Panc1 (cell line): ENCODE measurements around the gene CTTNBP2. TPM values are rescaled to one million over a fixed set of nuclear protein-coding genes. Genes with fewer than 3 reads are reported as not detected.

Experiments
- ATAC-seq: fragments of 200-7000 bp; cut with Tn5 transposase; 2 replicates; pipeline ENCODE4 v1.9.1; 2020; ENCODE audit warnings: mild to moderate bottlenecking, moderate library complexity
- BruUV-seq: library from RNA; stranded (reverse); fragments of 400-500 nt; replicated peaks from 2 replicates; lab custom pipeline; 2021; lab: Mats Ljungman, UMichigan
- CTCF ChIA-PET: fragments of 300-600 bp; sonication (Branson Sonifier 250); formaldehyde crosslinking; loops from one replicate; lab custom pipeline; 2022; ENCODE audit warnings: antibody characterized with exemption; lab: Charles Lee
- POLR2A ChIA-PET: fragments of 300-600 bp; sonication (Branson Sonifier 250); formaldehyde crosslinking; loops from one replicate; lab custom pipeline; 2022; ENCODE audit warnings: antibody characterized with exemption; lab: Charles Lee
- DNase-seq: peaks from one replicate; pipeline ENCODE4 v3.0.0-alpha.2; 2010; ENCODE audit warnings: low read depth, low spot score
- H3K27ac ChIP-seq: 2 replicates; pipeline ENCODE4 v1.5.1; 2011; ENCODE audit warnings: mild to moderate bottlenecking, low read length, inconsistent platforms
- H3K27me3 ChIP-seq: fragments of 200-500 bp; sonication (Bioruptor generic); 2 replicates; pipeline ENCODE4 v1.6.0; 2014; ENCODE audit warnings: low read length, inconsistent platforms; ENCODE audit not compliant: control insufficient read depth, insufficient read depth
- H3K36me3 ChIP-seq: fragments of 200-500 bp; sonication (Bioruptor generic); 2 replicates; pipeline ENCODE4 v1.5.1; 2014; ENCODE audit warnings: inconsistent platforms, mild to moderate bottlenecking, low read length, moderate library complexity; ENCODE audit not compliant: control insufficient read depth, insufficient read depth
- H3K4me1 ChIP-seq: 2 replicates; pipeline ENCODE4 v1.5.1; 2011; ENCODE audit warnings: inconsistent platforms, mild to moderate bottlenecking, low read length, moderate library complexity; ENCODE audit not compliant: control insufficient read depth, insufficient read depth
- H3K4me3 ChIP-seq, 2 experiments: 2 replicates each; pipeline ENCODE4 v1.5.1; 2011 to 2012; ENCODE audit warnings: low read depth in 2 of 2, low read length in 2 of 2, mild to moderate bottlenecking in 2 of 2, inconsistent platforms in 1 of 2, moderate library complexity in 1 of 2
- H3K9me3 ChIP-seq: fragments of 200-500 bp; sonication (Bioruptor generic); 2 replicates; pipeline ENCODE4 v1.5.1; 2014; ENCODE audit warnings: low read depth, mild to moderate bottlenecking, inconsistent platforms, low read length, moderate library complexity; ENCODE audit not compliant: control insufficient read depth, insufficient read depth
- POLR2AphosphoS5 ChIP-seq: IDR thresholded peaks from 2 replicates; pipeline ENCODE4 v1.6.1; 2012; ENCODE audit warnings: mild to moderate bottlenecking, low read depth, low read length, moderate library complexity
- SIN3A ChIP-seq: IDR thresholded peaks from 2 replicates; pipeline ENCODE4 v1.6.1; 2012; ENCODE audit warnings: low read depth, mild to moderate bottlenecking, low read length, moderate library complexity, borderline replicate concordance; ENCODE audit not compliant: insufficient read depth
- TCF7L2 ChIP-seq: IDR thresholded peaks from 2 replicates; pipeline ENCODE4 v1.6.1; 2011; ENCODE audit warnings: mild to moderate bottlenecking, low read depth, low read length, inconsistent platforms
- in situ Hi-C: cut with HindIII; loops from 2 replicates; pipeline ENCODE4 v1.10.0; 2016; ENCODE audit warnings: low sequenced_read_pairs, low pct_unique_long_range_greater_than_20kb
- intact Hi-C: fragments of 100-400 bp; cut with micrococcal nuclease; formaldehyde crosslinking; loops from one replicate; pipeline ENCODE4 v1.10.0; 2022; ENCODE audit not compliant: unreplicated experiment
- total RNA-seq: library from RNA; stranded (reverse); gene quantifications from one replicate; pipeline ENCODE4 v1.2.1, GENCODE V29; 2021; ENCODE audit not compliant: unreplicated experiment
- TF ChIP-seq, protein P1 (sequence below), 2 experiments: IDR thresholded peaks; 2 replicates each; pipeline ENCODE4 v1.6.1; 2011 to 2012; ENCODE audit warnings: low read depth in 2 of 2, control low read depth in 1 of 2, low read length in 1 of 2, mild to moderate bottlenecking in 1 of 2, moderate library complexity in 1 of 2; ENCODE audit not compliant: insufficient read depth in 1 of 2
- TF ChIP-seq, protein P2 (sequence below): fragments of 450-650 bp; IDR thresholded peaks from 2 replicates; pipeline ENCODE4 v1.5.1; 2017; ENCODE audit warnings: mild to moderate bottlenecking

The CTTNBP2 gene
- total RNA-seq, 1 experiment from 2014 or later = 1.0 TPM

DNA sequence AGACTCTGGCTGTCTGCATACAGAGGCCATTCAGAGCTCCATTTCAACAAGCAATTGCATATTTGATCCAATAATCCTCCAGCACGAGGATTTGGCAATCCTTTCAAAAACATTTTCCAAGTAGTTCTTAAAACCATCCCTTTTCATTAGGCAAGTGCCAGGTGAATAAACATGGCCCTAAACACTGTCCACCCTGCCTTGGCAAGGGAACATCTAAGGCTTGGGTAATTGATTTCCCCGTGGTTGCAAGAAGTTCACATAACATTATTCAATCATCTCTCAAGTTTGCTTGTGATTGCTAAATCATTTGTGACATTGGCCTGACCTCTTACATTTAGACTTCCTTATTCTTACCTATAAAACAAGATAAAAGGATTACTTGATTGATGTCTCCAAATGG lies 175.2 kb downstream of the CTTNBP2 start:
- no peaks in the 10 kb centered on the region for H3K9me3 ChIP-seq
- no peaks in the 10 kb centered on the region for H3K27me3 ChIP-seq
- no peak overlapping the region for H3K4me3 ChIP-seq
- ChIA-PET CTCF (no interaction called here), POLR2A (no interaction called here)
- no TSS peak for BruUV-seq
- intact Hi-C loops = no loop called here
- no peak overlapping the region for H3K27ac ChIP-seq
- in situ Hi-C loops = no loop called here
- H3K36me3 ChIP-seq = no peaks in the 10 kb centered on the region
- TF ChIP-seq TCF7L2 = no peak
- TF ChIP-seq, protein P1, sequence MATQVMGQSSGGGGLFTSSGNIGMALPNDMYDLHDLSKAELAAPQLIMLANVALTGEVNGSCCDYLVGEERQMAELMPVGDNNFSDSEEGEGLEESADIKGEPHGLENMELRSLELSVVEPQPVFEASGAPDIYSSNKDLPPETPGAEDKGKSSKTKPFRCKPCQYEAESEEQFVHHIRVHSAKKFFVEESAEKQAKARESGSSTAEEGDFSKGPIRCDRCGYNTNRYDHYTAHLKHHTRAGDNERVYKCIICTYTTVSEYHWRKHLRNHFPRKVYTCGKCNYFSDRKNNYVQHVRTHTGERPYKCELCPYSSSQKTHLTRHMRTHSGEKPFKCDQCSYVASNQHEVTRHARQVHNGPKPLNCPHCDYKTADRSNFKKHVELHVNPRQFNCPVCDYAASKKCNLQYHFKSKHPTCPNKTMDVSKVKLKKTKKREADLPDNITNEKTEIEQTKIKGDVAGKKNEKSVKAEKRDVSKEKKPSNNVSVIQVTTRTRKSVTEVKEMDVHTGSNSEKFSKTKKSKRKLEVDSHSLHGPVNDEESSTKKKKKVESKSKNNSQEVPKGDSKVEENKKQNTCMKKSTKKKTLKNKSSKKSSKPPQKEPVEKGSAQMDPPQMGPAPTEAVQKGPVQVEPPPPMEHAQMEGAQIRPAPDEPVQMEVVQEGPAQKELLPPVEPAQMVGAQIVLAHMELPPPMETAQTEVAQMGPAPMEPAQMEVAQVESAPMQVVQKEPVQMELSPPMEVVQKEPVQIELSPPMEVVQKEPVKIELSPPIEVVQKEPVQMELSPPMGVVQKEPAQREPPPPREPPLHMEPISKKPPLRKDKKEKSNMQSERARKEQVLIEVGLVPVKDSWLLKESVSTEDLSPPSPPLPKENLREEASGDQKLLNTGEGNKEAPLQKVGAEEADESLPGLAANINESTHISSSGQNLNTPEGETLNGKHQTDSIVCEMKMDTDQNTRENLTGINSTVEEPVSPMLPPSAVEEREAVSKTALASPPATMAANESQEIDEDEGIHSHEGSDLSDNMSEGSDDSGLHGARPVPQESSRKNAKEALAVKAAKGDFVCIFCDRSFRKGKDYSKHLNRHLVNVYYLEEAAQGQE (IDR thresholded peaks at IDR 0.05; ENCODE audit: insufficient read depth in 1 of 2, low read depth in 2 of 2, low read length in 1 of 2) = no peak
- ATAC-seq (no peak), DNase-seq (no peak)
- H3K4me1 ChIP-seq = no peaks in the 10 kb centered on the region

GRCh38 chr7:117692338-117692737 lies 180.9 kb downstream of the CTTNBP2 start:
- H3K9me3 ChIP-seq = no peaks in the 10 kb centered on the region
- DNase-seq (no peak), ATAC-seq (no peak)
- no peaks in the 10 kb centered on the region for H3K27me3 ChIP-seq
- CTCF ChIA-PET = no interaction called here
- H3K4me1 ChIP-seq = no peaks in the 10 kb centered on the region
- no TSS peak for BruUV-seq
- H3K27ac ChIP-seq = no peak overlapping the region
- TF ChIP-seq SIN3A = no peak
- TF ChIP-seq POLR2AphosphoS5 = no peak
- TF ChIP-seq, protein P2, sequence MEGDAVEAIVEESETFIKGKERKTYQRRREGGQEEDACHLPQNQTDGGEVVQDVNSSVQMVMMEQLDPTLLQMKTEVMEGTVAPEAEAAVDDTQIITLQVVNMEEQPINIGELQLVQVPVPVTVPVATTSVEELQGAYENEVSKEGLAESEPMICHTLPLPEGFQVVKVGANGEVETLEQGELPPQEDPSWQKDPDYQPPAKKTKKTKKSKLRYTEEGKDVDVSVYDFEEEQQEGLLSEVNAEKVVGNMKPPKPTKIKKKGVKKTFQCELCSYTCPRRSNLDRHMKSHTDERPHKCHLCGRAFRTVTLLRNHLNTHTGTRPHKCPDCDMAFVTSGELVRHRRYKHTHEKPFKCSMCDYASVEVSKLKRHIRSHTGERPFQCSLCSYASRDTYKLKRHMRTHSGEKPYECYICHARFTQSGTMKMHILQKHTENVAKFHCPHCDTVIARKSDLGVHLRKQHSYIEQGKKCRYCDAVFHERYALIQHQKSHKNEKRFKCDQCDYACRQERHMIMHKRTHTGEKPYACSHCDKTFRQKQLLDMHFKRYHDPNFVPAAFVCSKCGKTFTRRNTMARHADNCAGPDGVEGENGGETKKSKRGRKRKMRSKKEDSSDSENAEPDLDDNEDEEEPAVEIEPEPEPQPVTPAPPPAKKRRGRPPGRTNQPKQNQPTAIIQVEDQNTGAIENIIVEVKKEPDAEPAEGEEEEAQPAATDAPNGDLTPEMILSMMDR = no peak
- TF ChIP-seq, protein P1 (IDR thresholded peaks at IDR 0.05; ENCODE audit: insufficient read depth in 1 of 2, low read depth in 2 of 2, low read length in 1 of 2) = no peak
- no peak for TF ChIP-seq TCF7L2
- H3K36me3 ChIP-seq = no peaks in the 10 kb centered on the region
- intact Hi-C loops (no loop called here), in situ Hi-C loops (no loop called here)
- H3K4me3 ChIP-seq = no peak overlapping the region
- POLR2A ChIA-PET = interaction anchor here (0.7 kb wide), 1 partner anchor 151 kb away, joined by 7 read pairs; no protein-coding TSS in a partner anchor
